NCI-H774 (cell line): ENCODE measurements around the gene EPB41L4A.
A peak's percentile ranks its signal among the peaks of the same experiment; 100 is the strongest.

Source experiments
- DNase-seq: peaks from one replicate; lab custom pipeline; 2025; lab: John Stamatoyannopoulos, UW

EPB41L4A gene

GRCh38 chr5:112154940-112155686 is 264.0 kb downstream of the EPB41L4A start:
- DNase-seq, result no peak

- DNase-seq, result no peak
Measured at GRCh38 chr5:112149727-112150126, 269.4 kb downstream of the EPB41L4A start.

- DNase-seq, result peak; percentile 29
Measured at GRCh38 chr5:112146323-112147226, 272.5 kb downstream of the EPB41L4A start.

GRCh38 chr5:112143690-112144089 is 275.4 kb downstream of the EPB41L4A start:
- DNase-seq, result no peak

- DNase-seq, result no peak
Measured at GRCh38 chr5:112142769-112143270, 276.3 kb downstream of the EPB41L4A start.

GRCh38 chr5:112141582-112141981 is 277.5 kb downstream of the EPB41L4A start:
- no peak for DNase-seq

GRCh38 chr5:112138526-112138925 is 280.6 kb downstream of the EPB41L4A start:
- DNase-seq, result no peak

- no peak for DNase-seq
Measured at GRCh38 chr5:112136773-112137172, 282.3 kb downstream of the EPB41L4A start.

GRCh38 chr5:112127861-112128260 is 291.2 kb downstream of the EPB41L4A start:
- no peak for DNase-seq

GRCh38 chr5:112126982-112127381 is 292.1 kb downstream of the EPB41L4A start:
- DNase-seq, result no peak

GRCh38 chr5:112125903-112126302 is 293.2 kb downstream of the EPB41L4A start:
- DNase-seq, result no peak

- no peak for DNase-seq
Measured at GRCh38 chr5:112124788-112125187, 294.3 kb downstream of the EPB41L4A start.

GRCh38 chr5:112123086-112123485 is 296.0 kb downstream of the EPB41L4A start:
- DNase-seq, result no peak

- no peak for DNase-seq
Measured at GRCh38 chr5:112122353-112122752, 296.7 kb downstream of the EPB41L4A start.

- DNase-seq, result no peak
Measured at GRCh38 chr5:112121258-112121657, 297.8 kb downstream of the EPB41L4A start.

GRCh38 chr5:112119969-112120368 is 299.1 kb downstream of the EPB41L4A start:
- DNase-seq, result no peak

GRCh38 chr5:112119508-112119907 is 299.6 kb downstream of the EPB41L4A start:
- no peak for DNase-seq

GRCh38 chr5:112117551-112117950 is 301.5 kb downstream of the EPB41L4A start:
- no peak for DNase-seq

GRCh38 chr5:112116371-112116770 is 302.7 kb downstream of the EPB41L4A start:
- no peak for DNase-seq

- DNase-seq, result no peak
Measured at GRCh38 chr5:112113565-112113964, 305.5 kb downstream of the EPB41L4A start.
